Measurements from ENCODE around the gene NDST4. TPM values are rescaled to one million over a fixed set of nuclear protein-coding genes. Genes with fewer than 3 reads are reported as not detected.

The NDST4 gene
- polyA plus RNA-seq, 1 donor (not counting 4 experiments of a cell fraction or from before 2014, with no cell fraction given) = not detected

- H3K36me3 ChIP-seq (ENCODE audit: control insufficient read depth in 2 of 2, extremely low read depth in 1 of 2, insufficient read depth in 2 of 2, low read length in 2 of 2) = no peaks in the 10 kb centered on the region
- H4K20me1 ChIP-seq (ENCODE audit: control insufficient read depth, extremely low read depth, insufficient read depth, low read length) = no peaks in the 10 kb centered on the region
- no peak overlapping the region for H2AFZ ChIP-seq (ENCODE audit: control insufficient read depth, low read length)
- H3K4me1 ChIP-seq (ENCODE audit: control insufficient read depth, extremely low read depth, insufficient read depth, low read length) = no peaks in the 10 kb centered on the region
- H3K9me3 ChIP-seq (ENCODE audit: control insufficient read depth, low read depth, low read length) = no peaks in the 10 kb centered on the region
- TF ChIP-seq CTCF (optimal IDR thresholded peaks at IDR 0.05 in 1 of 3, IDR thresholded peaks at IDR 0.05 in 1 of 3, conservative IDR thresholded peaks at IDR 0.05 in 1 of 3; ENCODE audit: extremely low read depth in 1 of 3, insufficient read depth in 2 of 3, low read length in 3 of 3) = no peak
- no peak for TF ChIP-seq EZH2 (IDR thresholded peaks at IDR 0.05; ENCODE audit: low read length)
- H3K9ac ChIP-seq (ENCODE audit: control insufficient read depth, extremely low read depth, insufficient read depth, low read length) = no peak overlapping the region
- FAIRE-seq = no peak
- no peak overlapping the region for H3K4me2 ChIP-seq (ENCODE audit: control insufficient read depth, extremely low read depth, insufficient read depth, low read depth, low read length)
- H3K27me3 ChIP-seq (ENCODE audit: control insufficient read depth, extremely low read depth, insufficient read depth, low read length) = peaks cover 4% of the 10 kb centered on the region
- no peak for DNase-seq (ENCODE audit: low read depth, low spot score)
- no peaks in the 10 kb centered on the region for H3K79me2 ChIP-seq (ENCODE audit: control insufficient read depth, insufficient read depth, low read length)
- H3K4me3 ChIP-seq (ENCODE audit: control insufficient read depth in 2 of 3, extremely low read depth in 1 of 3, insufficient read depth in 2 of 3, low read depth in 1 of 3, low read length in 3 of 3) = no peak overlapping the region
- dilution Hi-C loops (cut with MboI; ENCODE audit: extremely low pct_ligation_motif_present, low sequenced_read_pairs) = no loop called here
- H3K27ac ChIP-seq (ENCODE audit: control insufficient read depth, insufficient read depth, low read length) = no peak overlapping the region
- H3K9me1 ChIP-seq (ENCODE audit: control insufficient read depth, extremely low read depth, insufficient read depth, low read length) = no peaks in the 10 kb centered on the region
Observed at GRCh38 chr4:115117651-115118050, 4.2 kb upstream of the NDST4 start.

- Histone ChIP-seq H3K4me3 (ENCODE audit: control insufficient read depth in 2 of 3, extremely low read depth in 1 of 3, insufficient read depth in 2 of 3, low read depth in 1 of 3, low read length in 3 of 3) (no peak overlapping the region), H3K4me1 (ENCODE audit: control insufficient read depth, extremely low read depth, insufficient read depth, low read length) (no peaks in the 10 kb centered on the region), H3K36me3 (ENCODE audit: control insufficient read depth in 2 of 2, extremely low read depth in 1 of 2, insufficient read depth in 2 of 2, low read length in 2 of 2) (no peaks in the 10 kb centered on the region), H3K9me3 (ENCODE audit: control insufficient read depth, low read depth, low read length) (no peaks in the 10 kb centered on the region), H3K9ac (ENCODE audit: control insufficient read depth, extremely low read depth, insufficient read depth, low read length) (no peak overlapping the region), H2AFZ (ENCODE audit: control insufficient read depth, low read length) (no peak overlapping the region), H3K4me2 (ENCODE audit: control insufficient read depth, extremely low read depth, insufficient read depth, low read depth, low read length) (no peak overlapping the region), H3K79me2 (ENCODE audit: control insufficient read depth, insufficient read depth, low read length) (no peaks in the 10 kb centered on the region), H3K27ac (ENCODE audit: control insufficient read depth, insufficient read depth, low read length) (no peak overlapping the region), H4K20me1 (ENCODE audit: control insufficient read depth, extremely low read depth, insufficient read depth, low read length) (no peaks in the 10 kb centered on the region), H3K9me1 (ENCODE audit: control insufficient read depth, extremely low read depth, insufficient read depth, low read length) (no peaks in the 10 kb centered on the region), H3K27me3 (ENCODE audit: control insufficient read depth, extremely low read depth, insufficient read depth, low read length) (peaks cover 4% of the 10 kb centered on the region)
- TF ChIP-seq CTCF (optimal IDR thresholded peaks at IDR 0.05 in 1 of 3, IDR thresholded peaks at IDR 0.05 in 1 of 3, conservative IDR thresholded peaks at IDR 0.05 in 1 of 3; ENCODE audit: extremely low read depth in 1 of 3, insufficient read depth in 2 of 3, low read length in 3 of 3) (no peak), EZH2 (IDR thresholded peaks at IDR 0.05; ENCODE audit: low read length) (no peak)
- FAIRE-seq = no peak
- DNase-seq (ENCODE audit: low read depth, low spot score) = no peak
- dilution Hi-C loops (cut with MboI; ENCODE audit: extremely low pct_ligation_motif_present, low sequenced_read_pairs) = no loop called here
Observed at GRCh38 chr4:115110191-115111181, 2.9 kb downstream of the NDST4 start.

Measured in keratinocyte (primary cell).